MG63 (cell line): Measurements from ENCODE around the gene SLC25A31. TPM values are rescaled to one million over a fixed set of nuclear protein-coding genes. Genes with fewer than 3 reads are reported as not detected.

Experiments used
- DNase-seq: peaks from one replicate; pipeline ENCODE4 v3.0.0-alpha.2; 2020
- H3K27me3 ChIP-seq: fragments of 250-450 bp; sonication (Bioruptor Pico); 2 replicates; pipeline ENCODE4 v1.5.1; 2020; ENCODE audit warnings: mild to moderate bottlenecking, moderate library complexity
- H3K36me3 ChIP-seq: fragments of 250-450 bp; sonication (Bioruptor Pico); 2 replicates; pipeline ENCODE4 v1.5.1; 2020; ENCODE audit warnings: mild to moderate bottlenecking, moderate library complexity
- H3K4me3 ChIP-seq: fragments of 250-450 bp; sonication (Bioruptor Pico); 2 replicates; pipeline ENCODE4 v1.5.1; 2020; ENCODE audit warnings: mild to moderate bottlenecking, moderate library complexity
- H3K9me3 ChIP-seq: fragments of 250-450 bp; sonication (Bioruptor Pico); 2 replicates; pipeline ENCODE4 v1.5.1; 2020; ENCODE audit warnings: mild to moderate bottlenecking, moderate library complexity
- total RNA-seq: library from RNA; depleted of rRNA; stranded (reverse); fragments of >200 nt; shearing (Covaris generic); gene quantifications from 2 replicates; pipeline ENCODE4 v1.2.3, GENCODE V29; 2014; ENCODE audit warnings: low replicate concordance

Gene SLC25A31
- total RNA-seq, 1 experiment from 2014 or later: not detected

DNA sequence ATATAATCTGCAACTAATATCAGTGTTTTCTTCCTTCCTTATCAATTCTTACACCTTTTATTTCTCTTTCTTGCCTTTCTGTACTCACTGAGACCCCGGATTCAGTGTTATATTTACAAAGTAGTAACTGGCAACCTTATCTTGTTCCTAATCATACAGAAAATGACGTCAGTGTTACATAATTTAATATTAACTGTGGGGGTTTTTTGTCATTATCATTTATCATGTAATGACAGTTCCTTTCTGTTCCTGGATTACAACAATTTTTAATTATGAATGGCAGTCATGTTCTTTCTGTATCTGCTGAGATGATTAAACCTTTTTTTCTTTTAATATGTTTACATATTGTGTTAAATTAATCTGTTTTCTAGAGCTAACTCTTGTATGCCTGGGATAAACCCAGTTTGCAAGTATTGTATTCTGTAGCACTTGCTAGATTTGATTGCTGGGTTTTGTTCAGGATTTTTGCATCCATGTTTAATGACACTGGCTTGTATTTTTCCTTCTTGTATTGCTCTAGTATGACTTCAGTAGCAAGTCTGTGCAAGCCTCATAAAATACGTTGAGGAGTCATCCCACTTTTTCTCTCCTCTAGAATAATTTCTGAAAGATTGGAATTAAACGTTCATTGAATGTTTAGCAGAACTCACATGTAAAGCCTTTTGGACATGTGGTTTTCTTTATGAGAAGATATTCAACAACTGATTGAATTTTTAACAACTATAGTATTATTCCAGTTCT, 41.5 kb downstream of the SLC25A31 start:
- Histone ChIP-seq H3K4me3 (no peak overlapping the region), H3K36me3 (no peaks in the 10 kb centered on the region), H3K9me3 (no peaks in the 10 kb centered on the region), H3K27me3 (peaks cover 2% of the 10 kb centered on the region; the same call in 1 of the 2 replicates)
- no peak for DNase-seq

DNA sequence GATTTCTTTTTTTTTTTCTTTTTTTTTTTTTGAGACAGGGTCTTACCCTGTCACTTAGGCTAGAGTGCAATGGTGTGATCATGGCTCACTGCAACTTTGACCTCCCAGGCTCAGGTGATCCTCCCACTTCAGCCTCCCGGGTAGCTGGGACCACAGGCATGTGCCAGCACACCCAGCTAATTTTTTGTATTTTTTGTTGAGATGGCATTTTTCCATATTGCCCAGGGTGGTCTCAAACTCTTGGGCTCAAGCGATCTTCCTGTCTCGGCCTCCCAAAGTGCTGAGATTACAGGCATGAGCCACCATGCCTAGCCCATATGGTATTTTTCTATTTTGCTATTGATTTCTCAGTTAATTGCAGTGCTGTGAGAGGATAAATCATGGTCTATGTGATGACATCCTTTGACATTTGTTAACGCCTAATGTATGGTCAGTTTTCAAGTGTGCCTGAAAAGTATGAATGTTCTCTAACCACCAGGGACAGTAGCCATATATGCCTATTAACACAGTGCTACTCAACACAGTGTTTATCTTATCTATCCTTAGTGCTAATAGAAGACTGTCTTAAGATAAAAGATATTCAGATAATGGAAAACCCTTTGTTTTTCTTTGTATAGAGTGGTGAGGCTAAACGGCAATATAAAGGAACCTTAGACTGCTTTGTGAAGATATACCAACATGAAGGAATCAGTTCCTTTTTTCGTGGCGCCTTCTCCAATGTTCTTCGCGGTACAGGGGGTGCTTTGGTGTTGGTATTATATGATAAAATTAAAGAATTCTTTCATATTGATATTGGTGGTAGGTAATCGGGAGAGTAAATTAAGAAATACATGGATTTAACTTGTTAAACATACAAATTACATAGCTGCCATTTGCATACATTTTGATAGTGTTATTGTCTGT, 42.8 kb downstream of the SLC25A31 start:
- Histone ChIP-seq H3K9me3 (no peaks in the 10 kb centered on the region), H3K36me3 (no peaks in the 10 kb centered on the region), H3K27me3 (peaks cover 2% of the 10 kb centered on the region; the same call in 1 of the 2 replicates), H3K4me3 (no peak overlapping the region)
- no peak for DNase-seq

DNA sequence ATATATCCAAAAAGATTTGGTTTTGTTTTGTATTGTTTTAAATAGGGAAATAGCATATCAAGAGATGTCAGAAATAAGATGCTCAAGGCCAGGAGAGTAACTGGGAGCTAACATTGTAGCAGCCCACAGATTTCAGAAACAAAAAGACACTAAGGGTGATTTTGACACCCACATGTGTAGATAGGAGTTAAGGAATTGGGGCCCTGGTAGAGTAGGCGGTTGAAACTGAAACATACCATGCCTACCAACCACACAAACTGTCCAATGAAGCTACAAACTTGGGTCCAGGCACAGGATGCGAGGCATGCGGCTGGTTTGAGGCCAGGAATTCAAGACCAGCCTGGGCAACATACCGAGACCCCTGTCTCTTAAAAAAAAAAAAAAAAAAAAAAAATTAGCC, 45.6 kb downstream of the SLC25A31 start:
- no peak for DNase-seq
- no peaks in the 10 kb centered on the region for H3K9me3 ChIP-seq
- no peak overlapping the region for H3K4me3 ChIP-seq
- no peaks in the 10 kb centered on the region for H3K27me3 ChIP-seq
- no peaks in the 10 kb centered on the region for H3K36me3 ChIP-seq

DNA sequence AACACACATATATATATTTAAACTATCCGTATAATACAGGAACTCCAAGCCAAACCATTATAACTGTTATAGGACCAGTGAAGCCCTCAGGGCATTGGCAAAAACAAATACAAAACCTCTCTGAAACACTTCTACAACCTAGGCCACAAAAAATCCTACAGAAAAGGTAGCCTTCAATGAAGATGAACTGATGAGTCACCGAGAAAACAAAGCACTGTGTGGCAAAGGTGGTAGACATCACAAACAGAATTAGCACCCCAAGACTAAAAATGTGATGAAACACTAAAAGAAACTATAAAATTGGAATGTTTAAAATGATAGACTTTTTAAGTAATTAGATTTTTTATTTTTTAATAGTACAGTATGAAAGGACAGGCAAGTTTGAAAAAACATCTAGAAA, 46.4 kb downstream of the SLC25A31 start:
- no peak overlapping the region for H3K4me3 ChIP-seq
- H3K27me3 ChIP-seq: no peaks in the 10 kb centered on the region
- H3K9me3 ChIP-seq: no peaks in the 10 kb centered on the region
- DNase-seq: no peak
- H3K36me3 ChIP-seq: no peaks in the 10 kb centered on the region

DNA sequence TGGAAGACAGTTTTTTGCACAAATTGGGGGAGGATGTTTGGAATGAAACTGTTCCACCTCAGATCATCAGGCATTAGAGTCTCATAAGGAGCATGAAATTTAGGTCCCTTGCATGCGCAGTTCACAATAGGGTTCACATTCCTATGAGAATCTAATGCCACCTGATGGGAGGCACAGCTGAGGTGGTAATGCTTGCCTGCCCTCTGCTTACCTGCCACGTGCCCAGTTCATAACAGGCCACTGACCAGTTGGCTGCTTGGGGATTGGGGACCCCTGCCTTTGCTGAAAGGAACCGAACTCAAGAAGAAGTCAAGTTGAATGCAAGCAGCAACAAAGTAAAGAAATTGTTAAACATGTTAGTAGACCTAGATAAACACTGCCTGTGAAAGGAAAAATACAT, 47.3 kb downstream of the SLC25A31 start:
- Histone ChIP-seq H3K9me3 (no peaks in the 10 kb centered on the region), H3K4me3 (no peak overlapping the region), H3K36me3 (no peaks in the 10 kb centered on the region), H3K27me3 (no peaks in the 10 kb centered on the region)
- DNase-seq: no peak

DNA sequence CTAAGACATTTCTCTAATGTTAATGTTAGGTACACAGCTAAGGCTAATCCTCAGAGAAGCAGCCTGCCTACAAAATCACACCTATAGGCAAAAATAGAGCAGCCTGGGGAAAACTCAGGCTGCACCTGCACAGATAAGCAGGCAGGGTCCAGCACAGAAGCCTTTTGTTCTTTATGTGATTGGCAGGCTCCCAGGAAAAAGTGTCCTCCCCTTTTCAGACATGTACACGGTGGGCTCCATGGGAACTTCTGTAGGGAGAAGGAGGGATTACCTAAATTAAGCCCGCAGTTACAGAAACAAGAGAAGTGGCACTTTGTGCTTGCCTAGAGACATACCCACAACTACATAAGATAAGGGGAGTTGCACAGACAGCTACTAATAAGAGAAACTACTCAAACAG, 47.9 kb downstream of the SLC25A31 start:
- Histone ChIP-seq H3K27me3 (no peaks in the 10 kb centered on the region), H3K4me3 (no peak overlapping the region), H3K9me3 (no peaks in the 10 kb centered on the region), H3K36me3 (no peaks in the 10 kb centered on the region)
- no peak for DNase-seq

DNA sequence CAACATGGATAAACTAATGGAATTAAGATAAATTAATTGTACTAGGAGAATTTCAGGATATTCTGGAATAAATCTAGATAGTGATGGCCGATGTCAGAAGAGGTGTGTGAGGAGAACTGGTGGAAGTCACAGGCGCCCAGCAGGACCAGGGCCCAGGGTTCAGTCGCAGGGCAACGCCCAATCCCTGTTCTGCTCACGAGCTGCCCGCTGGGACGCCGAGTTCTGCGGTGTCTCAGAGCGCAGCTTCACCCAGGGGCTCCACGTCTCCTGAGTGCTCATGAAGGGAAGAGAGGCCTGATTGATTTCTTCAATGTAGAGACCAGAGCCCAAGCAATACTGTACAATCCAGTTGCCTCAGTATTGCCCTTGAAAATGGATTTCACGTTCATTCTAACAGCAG, 50.4 kb downstream of the SLC25A31 start:
- no peak for DNase-seq
- Histone ChIP-seq H3K9me3 (no peaks in the 10 kb centered on the region), H3K4me3 (no peak overlapping the region), H3K27me3 (no peaks in the 10 kb centered on the region), H3K36me3 (no peaks in the 10 kb centered on the region)

DNA sequence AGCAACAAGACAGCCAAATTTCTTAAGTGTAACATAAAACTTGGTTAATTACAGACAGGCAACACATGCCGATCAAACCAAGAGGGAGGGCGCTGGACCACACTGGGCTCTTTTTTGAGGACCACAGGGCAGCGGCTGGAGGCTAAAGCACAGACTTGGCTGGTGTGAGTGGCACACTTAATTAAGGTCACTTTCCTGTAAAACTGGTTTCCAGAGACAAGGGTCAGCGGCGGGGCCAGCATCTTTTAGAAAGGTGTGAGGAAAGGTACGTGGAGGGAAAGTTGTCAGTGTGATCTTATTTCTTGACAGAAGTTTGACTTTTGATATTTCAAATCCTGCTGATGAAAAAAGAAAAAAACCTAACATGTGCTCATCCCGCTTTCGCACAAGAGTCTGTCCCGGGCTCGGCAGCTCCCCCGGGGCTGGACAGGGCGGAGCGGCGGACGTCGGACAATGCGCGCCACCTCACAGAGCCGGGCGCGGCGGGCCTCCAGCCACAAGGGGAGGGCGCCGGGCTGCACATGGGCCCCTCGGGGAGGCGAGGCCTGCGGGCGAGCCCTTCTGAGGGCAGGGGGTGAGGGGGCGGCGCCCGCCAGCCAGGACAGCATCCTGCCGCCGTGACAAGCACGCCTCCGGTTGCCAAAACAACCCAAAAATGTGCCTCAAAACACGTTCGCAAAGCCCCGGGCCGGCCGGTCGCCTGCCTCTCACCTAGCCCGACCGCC, 51.3 kb downstream of the SLC25A31 start:
- DNase-seq: no peak

DNA sequence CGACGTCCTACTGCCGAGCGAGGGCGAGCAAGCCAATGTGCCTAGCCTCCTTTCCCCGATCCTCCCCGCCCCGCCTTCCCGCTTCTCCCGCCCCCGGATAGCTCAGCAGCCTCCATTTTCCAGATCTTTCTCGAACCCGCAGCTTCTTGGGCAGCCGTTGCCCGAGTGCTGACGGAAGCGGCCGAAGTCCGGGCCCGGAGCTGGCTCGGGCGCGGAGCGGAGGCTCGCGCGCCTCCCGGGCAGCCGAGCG, 51.8 kb downstream of the SLC25A31 start:
- Histone ChIP-seq H3K9me3 (no peaks in the 10 kb centered on the region), H3K4me3 (peak overlapping the region; percentile 62), H3K36me3 (no peaks in the 10 kb centered on the region), H3K27me3 (no peaks in the 10 kb centered on the region)
- DNase-seq: peak; percentile 78

More for the DNA sequence above, 51.3 kb downstream of the SLC25A31 start:
- H3K4me3 ChIP-seq: peak overlapping the region; percentile 62
- H3K27me3 ChIP-seq: no peaks in the 10 kb centered on the region
- no peaks in the 10 kb centered on the region for H3K9me3 ChIP-seq
- no peaks in the 10 kb centered on the region for H3K36me3 ChIP-seq

DNA sequence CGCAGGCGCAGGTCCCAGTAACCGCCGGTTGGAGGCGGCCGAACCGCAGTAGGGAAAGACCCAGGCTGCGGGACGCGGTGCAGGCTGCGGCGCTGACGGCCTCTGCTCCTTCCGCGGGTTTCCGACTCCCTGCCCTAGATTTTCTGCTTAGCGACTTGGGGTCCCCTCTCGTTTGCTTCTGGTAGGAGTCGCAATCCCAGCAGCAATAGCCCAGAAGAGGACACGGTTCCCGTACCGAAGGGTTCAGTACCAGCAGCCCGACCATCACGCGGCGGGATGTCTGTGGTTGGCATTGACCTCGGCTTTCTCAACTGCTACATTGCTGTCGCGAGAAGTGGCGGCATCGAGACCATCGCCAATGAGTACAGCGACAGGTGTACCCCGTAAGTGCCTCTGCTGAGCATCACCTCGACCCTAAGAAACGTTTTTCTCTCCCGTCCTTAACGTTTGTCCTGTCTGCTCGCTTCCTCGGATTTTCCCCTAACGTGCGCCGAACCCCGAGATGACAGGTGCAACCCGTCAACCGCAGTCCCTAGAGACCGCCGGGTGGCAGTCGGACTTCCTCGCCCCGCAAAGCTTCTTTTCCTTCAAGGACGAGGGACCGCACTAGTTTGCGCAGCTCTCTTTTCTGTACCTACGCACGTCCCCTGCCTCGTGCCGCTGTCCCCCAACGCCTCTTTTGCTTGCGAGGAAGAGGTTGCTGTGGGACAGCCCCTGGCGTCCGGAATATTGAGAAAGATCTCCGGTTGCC, 52.2 kb downstream of the SLC25A31 start, which contains the start of gene HSPA4L:
TSS of gene HSPA4L (plus strand) at position 48 of the 751 bp plus-strand sequence. CDS start at position 277, 229 bp downstream.
- peak within 1 kb of the TSS; percentile 62 for H3K4me3 ChIP-seq
- H3K9me3 ChIP-seq: no peaks in the 10 kb centered on the region
- no peaks in the 10 kb centered on the region for H3K36me3 ChIP-seq
- H3K27me3 ChIP-seq: no peaks in the 10 kb centered on the region
- DNase-seq: peak; percentile 16

DNA sequence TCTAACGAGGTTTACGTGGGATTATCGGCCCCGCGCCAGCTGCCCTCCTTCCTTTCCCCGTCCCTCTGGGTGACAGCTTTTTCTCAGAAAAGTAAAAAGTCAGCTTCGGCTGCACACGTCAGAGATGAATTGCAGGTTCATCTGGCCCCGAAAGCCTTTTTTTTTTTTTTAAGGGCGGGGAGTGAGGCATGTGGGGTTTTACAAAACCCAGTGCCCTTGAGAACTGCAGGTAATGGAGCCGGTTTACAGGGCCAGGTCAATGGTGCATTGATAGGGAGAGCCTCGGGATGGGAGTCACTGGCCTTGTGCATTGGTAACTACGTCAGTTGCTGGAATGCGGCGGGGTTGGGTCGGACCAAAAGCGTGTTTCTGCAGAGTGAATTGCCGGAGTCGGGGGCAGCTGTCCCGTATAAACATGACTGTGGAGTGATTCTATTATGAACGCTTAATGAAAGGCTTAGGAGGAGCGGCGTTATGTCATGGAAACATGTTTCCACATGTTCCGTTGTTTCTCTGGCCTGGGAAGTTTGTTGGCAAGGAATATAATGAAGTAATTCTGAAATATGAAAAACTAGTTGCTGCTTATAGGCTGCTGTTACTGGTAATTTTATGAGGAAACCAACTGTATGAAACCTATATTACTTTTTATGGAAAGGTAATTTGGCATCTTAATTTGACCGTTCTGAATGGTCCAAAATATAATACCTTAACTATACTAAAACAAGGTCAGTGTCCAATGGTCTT, 53.0 kb downstream of the SLC25A31 start:
- Histone ChIP-seq H3K9me3 (no peaks in the 10 kb centered on the region), H3K36me3 (no peaks in the 10 kb centered on the region), H3K4me3 (peak overlapping the region; percentile 62), H3K27me3 (no peaks in the 10 kb centered on the region)
- DNase-seq: peak; percentile 69

DNA sequence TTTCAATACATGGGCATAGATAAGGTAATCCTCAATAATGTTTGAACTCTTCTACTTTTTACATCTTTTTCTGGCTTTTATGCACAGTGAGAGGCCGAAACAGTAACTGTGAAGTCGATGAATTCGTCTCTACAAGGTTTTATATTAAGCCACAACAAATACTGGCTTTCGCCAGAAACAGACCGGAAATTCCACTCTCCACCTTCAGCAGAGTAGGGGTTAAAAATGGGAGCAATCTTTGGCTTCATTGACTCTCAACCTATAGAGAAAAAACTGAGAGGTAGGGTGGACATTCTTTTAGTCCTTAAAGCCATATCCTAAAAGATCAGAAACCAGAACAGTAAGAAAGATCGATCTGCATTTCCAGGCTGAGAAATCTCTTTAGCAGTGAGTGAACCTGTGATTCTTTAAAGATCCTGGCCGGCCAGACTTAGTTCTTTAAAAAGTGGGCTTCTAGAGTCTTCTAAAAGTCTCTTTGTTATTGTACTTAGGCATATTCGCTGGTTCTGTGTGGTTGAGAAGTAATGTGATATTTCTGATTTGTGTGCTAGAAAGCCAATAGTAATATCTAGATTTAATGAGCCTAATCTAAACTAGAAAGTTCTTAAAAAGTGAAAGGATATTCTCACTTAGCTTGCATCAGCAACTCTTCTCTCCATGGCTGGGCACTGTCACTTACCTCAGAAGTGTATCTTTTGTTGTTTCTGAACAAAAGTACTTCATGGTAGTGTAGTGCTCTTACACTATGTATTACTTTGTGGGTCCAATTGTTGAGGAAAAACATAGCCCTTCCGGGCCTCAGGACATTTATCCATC, 54.0 kb downstream of the SLC25A31 start:
- H3K27me3 ChIP-seq: no peaks in the 10 kb centered on the region
- no peaks in the 10 kb centered on the region for H3K9me3 ChIP-seq
- no peak for DNase-seq
- H3K4me3 ChIP-seq: peak overlapping the region; percentile 62
- no peaks in the 10 kb centered on the region for H3K36me3 ChIP-seq

DNA sequence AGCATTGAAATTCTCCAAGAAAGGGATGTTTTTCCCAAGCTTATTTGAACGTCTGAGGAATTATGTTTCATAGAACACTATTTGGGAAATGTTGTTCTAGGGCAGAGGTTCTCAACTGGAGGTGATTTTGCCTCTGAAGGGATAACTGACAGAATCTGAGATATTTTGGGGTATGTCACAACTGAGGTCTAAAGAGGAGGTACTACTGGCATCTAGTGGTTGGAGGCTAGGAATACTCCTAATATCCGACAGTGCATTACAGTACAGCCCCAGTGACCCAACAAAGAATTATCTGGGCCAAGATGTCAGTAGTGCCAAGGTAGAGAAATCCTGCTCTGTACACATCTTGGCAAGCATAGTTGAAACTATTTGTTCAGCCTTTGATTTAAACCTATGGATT, 58.3 kb downstream of the SLC25A31 start:
- DNase-seq: no peak
- Histone ChIP-seq H3K36me3 (no peaks in the 10 kb centered on the region), H3K9me3 (no peaks in the 10 kb centered on the region), H3K27me3 (no peaks in the 10 kb centered on the region), H3K4me3 (no peak overlapping the region)

DNA sequence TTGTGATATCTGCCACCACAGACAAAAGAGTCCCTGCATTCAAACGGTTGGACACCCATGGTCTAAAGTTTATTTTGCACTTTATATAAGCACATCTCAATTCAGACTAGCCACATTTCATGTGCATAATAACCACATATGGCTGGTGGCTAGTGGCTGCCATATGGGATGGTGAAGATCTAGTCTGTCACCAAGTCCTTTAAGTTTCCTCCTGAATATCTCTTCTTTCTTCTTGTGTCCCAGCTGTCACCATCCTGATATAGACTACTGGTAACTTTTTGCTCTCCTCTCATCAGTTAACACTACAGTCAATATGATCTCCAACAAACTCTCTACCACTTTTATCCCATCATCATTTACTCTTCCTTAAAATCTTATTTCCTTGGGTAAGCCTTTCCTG, 61.2 kb downstream of the SLC25A31 start:
- Histone ChIP-seq H3K9me3 (no peaks in the 10 kb centered on the region), H3K4me3 (no peak overlapping the region), H3K27me3 (no peaks in the 10 kb centered on the region), H3K36me3 (no peaks in the 10 kb centered on the region)
- no peak for DNase-seq

DNA sequence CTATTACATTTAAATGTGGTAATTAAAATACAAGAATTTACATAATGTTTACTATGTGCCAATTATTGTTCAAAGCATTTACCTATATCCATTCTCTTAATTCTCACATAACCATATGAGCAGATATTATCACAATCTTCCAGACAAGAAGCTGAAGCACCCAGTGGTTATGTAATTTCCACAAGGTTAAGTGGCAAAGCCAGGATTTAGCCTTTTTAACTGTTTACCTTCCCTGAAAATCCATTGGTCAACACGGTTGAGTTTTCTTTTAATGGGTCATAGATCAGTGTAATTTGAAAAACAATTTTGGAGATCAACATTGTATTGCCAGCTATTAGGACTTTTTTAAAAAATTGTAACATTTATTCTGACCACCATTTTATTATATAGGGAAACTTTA, 63.3 kb downstream of the SLC25A31 start:
- no peak overlapping the region for H3K4me3 ChIP-seq
- no peaks in the 10 kb centered on the region for H3K27me3 ChIP-seq
- H3K9me3 ChIP-seq: no peaks in the 10 kb centered on the region
- H3K36me3 ChIP-seq: no peaks in the 10 kb centered on the region
- no peak for DNase-seq
